Measurements from ENCODE around the gene RIPPLY3.
"Not testable (repeated sequence)": the region's sequence is repeated elsewhere in the genome, so short reads cannot be mapped to it uniquely, and the experiment has no call there.

Gene RIPPLY3

GRCh38 chr21:37032877-37033471, 26.5 kb downstream of the RIPPLY3 start:
- no peak for TF ChIP-seq CTCF (conservative IDR thresholded peaks at IDR 0.05)
- no peak overlapping the region for H3K27ac ChIP-seq

- H3K27ac ChIP-seq = not testable (repeated sequence)
Observed at GRCh38 chr21:37034394-37034793, 27.9 kb downstream of the RIPPLY3 start.

DNA sequence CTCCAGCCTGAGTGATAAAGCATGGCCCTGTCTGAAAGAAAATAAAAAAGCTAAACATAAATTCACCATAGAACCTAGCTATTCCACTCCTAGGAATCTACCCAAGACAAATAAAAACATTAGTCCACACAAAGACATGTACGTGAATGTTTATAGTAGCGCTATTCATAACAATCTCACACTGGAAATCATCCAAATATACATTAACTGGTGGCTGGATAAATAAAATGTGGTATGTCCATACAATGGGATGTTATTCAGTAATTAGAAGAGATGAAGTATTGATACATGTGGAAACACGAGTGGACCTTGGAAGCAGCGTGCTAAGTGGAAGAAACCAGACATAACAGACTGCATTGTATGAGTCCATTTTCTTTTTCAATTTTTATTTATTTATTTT, 29.7 kb downstream of the RIPPLY3 start:
- TF ChIP-seq CTCF (conservative IDR thresholded peaks at IDR 0.05) = no peak
- H3K27ac ChIP-seq = no peak overlapping the region

DNA sequence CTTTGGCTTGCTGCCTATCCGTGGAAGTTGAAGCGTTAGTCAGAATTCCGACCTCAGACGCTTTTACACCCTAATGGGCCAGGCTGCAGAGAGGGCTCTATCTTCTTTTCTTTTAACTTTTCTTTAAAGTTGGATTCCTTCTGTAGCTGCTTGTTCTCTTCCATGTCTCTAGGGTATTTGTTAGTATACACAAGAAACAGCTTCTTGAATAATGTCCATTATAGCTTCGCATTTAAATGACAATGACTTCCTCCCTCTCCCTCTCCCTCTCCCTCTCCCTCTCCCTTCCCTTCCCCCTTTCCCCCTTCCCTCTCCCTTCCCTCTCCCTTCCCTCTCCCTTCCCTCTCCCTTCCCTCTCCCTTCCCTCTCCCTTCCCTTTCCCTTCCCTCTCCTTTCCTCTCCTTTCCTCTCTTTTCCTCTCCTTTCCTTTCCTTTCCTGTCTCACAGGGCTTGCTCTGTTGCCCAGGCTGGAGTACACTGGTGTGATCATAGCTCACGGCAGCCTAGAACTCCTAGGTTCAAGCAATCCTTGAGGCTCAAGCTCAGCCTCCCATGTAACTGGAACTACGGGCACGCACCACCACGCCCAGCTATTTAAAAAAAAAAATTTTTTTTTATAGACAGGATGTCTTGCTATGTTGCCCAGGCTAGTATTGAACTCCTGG, 33.0 kb downstream of the RIPPLY3 start:
- no peak overlapping the region for H3K27ac ChIP-seq
- no peak for TF ChIP-seq CTCF (conservative IDR thresholded peaks at IDR 0.05)

- TF ChIP-seq CTCF (conservative IDR thresholded peaks at IDR 0.05) = no peak
- H3K27ac ChIP-seq = no peak overlapping the region
Observed at GRCh38 chr21:37040212-37040611, 33.7 kb downstream of the RIPPLY3 start.

DNA sequence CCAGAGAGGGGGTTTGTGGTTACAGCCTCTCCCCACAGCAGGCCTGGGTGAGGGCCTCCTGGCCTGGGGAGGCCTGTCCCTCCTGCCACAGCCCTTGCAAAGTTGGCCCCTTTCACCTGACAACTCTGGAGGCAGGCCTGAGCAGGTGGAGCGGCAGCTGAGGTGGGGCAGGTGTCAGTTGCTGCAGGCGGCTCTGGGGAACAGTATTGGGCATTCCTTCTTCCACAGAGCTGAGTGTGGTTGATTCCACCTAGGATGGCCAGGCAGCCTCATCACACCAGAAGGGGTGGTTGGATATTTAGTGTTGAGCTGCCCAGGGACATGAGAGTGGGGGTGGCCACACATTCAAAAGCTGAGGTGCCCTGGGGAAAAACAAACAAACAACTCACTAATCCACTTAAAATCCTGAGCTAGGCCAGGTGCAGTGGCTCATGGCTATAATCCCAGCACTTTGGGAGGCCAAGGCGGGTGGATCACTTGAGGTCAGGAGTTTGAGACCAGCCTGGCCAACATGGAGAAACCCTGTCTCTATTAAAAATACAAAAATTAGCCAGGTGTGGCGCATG, 35.3 kb downstream of the RIPPLY3 start:
- H3K27ac ChIP-seq = no peak overlapping the region
- no peak for TF ChIP-seq CTCF (conservative IDR thresholded peaks at IDR 0.05)

DNA sequence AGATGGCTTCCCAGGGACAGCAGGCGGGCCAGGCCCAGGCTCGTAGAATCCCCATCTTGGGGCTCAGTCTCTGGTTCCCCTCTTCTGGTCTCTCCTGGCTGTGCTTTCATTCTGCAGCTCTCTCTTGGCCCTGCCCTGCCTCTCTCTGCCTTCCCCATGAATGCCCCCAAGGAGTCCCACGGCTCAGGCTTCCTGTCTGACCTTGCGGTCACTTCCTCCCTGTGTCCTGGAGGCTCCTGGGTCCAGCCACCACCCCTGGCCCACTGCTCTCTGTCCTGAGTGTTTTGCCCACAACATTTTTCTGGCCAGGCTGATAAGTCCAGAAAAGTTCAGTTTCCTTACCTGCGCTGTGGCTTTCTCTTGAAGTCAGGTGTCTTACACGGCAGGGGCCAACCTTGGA, 37.3 kb downstream of the RIPPLY3 start:
- TF ChIP-seq CTCF (conservative IDR thresholded peaks at IDR 0.05) = no peak
- H3K27ac ChIP-seq = no peak overlapping the region

- no peak overlapping the region for H3K27ac ChIP-seq
- TF ChIP-seq CTCF (conservative IDR thresholded peaks at IDR 0.05) = no peak
Observed at GRCh38 chr21:37044643-37045042, 38.1 kb downstream of the RIPPLY3 start.
